Karpas-422 (cell line): ENCODE results near the gene C10orf95. TPM values are rescaled to one million over a fixed set of nuclear protein-coding genes. Genes with fewer than 3 reads are reported as not detected.

Source experiments
- DNase-seq: peaks from one replicate; pipeline ENCODE4 v3.0.0-alpha.2; 2015
- H2AFZ ChIP-seq: fragments of 200-600 bp; sonication (generic); 2 replicates; pipeline ENCODE4 v1.6.1; 2014; ENCODE audit warnings: antibody characterized with exemption, low read length, mixed read lengths
- H3K27ac ChIP-seq: fragments of 200-600 bp; sonication (generic); 2 replicates; pipeline ENCODE4 v1.5.1; 2014; ENCODE audit warnings: mild to moderate bottlenecking, low read length, moderate library complexity
- H3K27me3 ChIP-seq: fragments of 200-600 bp; sonication (generic); 2 replicates; pipeline ENCODE4 v1.6.1; 2014; ENCODE audit warnings: low read length, mixed read lengths
- H3K36me3 ChIP-seq: fragments of 200-600 bp; sonication (generic); 2 replicates; pipeline ENCODE4 v1.6.1; 2014; ENCODE audit warnings: low read length, mixed read lengths; ENCODE audit not compliant: insufficient read depth
- H3K4me1 ChIP-seq: fragments of 200-600 bp; sonication (generic); 2 replicates; pipeline ENCODE4 v1.6.1; 2014; ENCODE audit warnings: mild to moderate bottlenecking, low read length, mixed read lengths
- H3K4me2 ChIP-seq: fragments of 200-600 bp; sonication (generic); 2 replicates; pipeline ENCODE4 v1.6.1; 2014; ENCODE audit warnings: low read length, low read depth, mild to moderate bottlenecking; ENCODE audit not compliant: poor library complexity, severe bottlenecking
- H3K4me3 ChIP-seq: fragments of 200-600 bp; sonication (generic); 2 replicates; pipeline ENCODE4 v1.5.1; 2014; ENCODE audit warnings: mild to moderate bottlenecking, antibody characterized with exemption, low read length, mixed read lengths
- H3K79me2 ChIP-seq: fragments of 200-600 bp; sonication (generic); 2 replicates; pipeline ENCODE4 v1.6.1; 2014; ENCODE audit warnings: mild to moderate bottlenecking, low read length, mixed read lengths
- H3K9ac ChIP-seq: fragments of 200-600 bp; sonication (generic); 2 replicates; pipeline ENCODE4 v1.6.0; 2014; ENCODE audit warnings: low read length
- H3K9me2 ChIP-seq: fragments of 200-600 bp; sonication (generic), shearing (Covaris generic); replicated peaks from 2 replicates; pipeline ENCODE4 v1.6.0; 2014; ENCODE audit warnings: mild to moderate bottlenecking, low read length, moderate library complexity; ENCODE audit not compliant: insufficient read depth
- H3K9me3 ChIP-seq: fragments of 300-700, 200-600 bp; sonication (generic); 2 replicates; pipeline ENCODE4 v1.6.1; 2014; ENCODE audit warnings: low read length, mixed read lengths
- H4K20me1 ChIP-seq: fragments of 200-600 bp; sonication (generic); 2 replicates; pipeline ENCODE4 v1.6.1; 2014; ENCODE audit warnings: mild to moderate bottlenecking, antibody characterized with exemption, low read length, low read depth; ENCODE audit not compliant: insufficient read depth
- total RNA-seq: library from RNA; depleted of rRNA; stranded (reverse); fragments of >200 nt; shearing (Covaris generic); gene quantifications from 2 replicates; pipeline ENCODE4 v1.2.3, GENCODE V29; 2014; ENCODE audit warnings: low replicate concordance

The C10orf95 gene
- total RNA-seq, 1 experiment from 2014 or later: 0.78 TPM

DNA sequence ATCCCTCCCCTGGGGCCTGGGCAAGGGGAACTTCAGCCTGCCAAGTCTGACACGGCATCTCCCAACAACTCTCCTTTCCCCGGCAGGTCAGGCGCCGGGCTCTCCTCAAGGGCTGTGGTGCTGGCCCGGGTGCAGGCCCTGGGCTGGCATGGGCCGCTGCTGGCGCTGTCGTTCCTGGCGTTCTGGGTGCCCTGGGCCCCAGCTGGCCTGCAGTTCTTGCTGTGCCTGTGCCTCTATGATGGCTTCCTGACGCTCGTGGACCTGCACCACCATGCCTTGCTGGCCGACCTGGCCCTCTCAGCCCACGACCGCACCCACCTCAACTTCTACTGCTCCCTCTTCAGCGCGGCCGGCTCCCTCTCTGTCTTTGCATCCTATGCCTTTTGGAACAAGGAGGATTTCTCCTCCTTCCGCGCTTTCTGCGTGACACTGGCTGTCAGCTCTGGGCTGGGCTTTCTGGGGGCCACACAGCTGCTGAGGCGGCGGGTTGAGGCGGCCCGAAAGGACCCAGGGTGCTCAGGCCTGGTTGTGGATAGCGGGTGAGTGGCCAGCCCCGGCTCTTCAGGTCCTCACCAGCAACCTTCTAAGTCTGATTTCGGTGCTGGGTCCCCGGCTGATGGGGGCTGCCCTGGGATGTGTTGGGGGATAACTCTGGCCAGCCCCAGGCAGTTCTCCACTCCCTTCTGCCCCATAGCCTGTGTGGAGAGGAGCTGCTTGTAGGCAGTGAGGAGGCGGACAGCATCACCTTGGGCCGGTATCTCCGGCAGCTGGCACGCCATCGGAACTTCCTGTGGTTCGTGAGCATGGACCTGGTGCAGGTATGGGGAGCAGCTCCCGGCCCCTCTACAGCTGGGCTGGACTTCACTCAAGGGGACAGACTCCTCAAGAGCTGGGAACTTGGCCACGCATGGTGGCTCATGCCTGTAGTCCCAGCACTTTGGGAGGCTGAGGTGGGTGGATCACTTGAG, 19.5 kb upstream of the C10orf95 start:
- Histone ChIP-seq H2AFZ (no peak overlapping the region), H4K20me1 (no peaks in the 10 kb centered on the region), H3K36me3 (no peaks in the 10 kb centered on the region), H3K4me2 (no peak overlapping the region), H3K9me3 (no peaks in the 10 kb centered on the region), H3K27ac (no peak overlapping the region), H3K27me3 (no peaks in the 10 kb centered on the region), H3K79me2 (no peaks in the 10 kb centered on the region), H3K9me2 (no peaks in the 10 kb centered on the region), H3K4me3 (no peak overlapping the region), H3K9ac (no peak overlapping the region), H3K4me1 (no peaks in the 10 kb centered on the region)
- DNase-seq: no peak

DNA sequence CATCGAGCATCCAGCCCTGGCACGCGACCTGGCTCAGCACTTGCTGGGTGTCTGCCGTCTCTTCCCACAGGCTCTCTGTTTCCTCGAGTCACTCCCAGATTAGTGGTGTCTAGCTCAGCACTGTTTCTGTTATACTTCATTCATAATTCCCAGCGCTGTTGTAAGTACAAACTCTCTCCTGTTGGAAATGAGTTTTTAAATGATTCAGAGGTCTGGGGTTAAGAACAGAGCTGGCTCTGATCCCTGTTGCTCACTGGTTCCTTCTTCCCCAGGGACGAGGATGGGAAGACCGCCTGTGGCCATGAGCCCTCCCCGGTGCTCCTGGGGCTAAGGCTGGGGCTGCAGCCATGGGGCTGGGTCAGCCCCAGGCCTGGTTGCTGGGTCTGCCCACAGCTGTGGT, 17.3 kb upstream of the C10orf95 start:
- Histone ChIP-seq H3K9me3 (no peaks in the 10 kb centered on the region), H3K4me3 (no peak overlapping the region), H3K4me2 (no peak overlapping the region), H3K79me2 (no peaks in the 10 kb centered on the region), H3K27ac (no peak overlapping the region), H3K9me2 (no peaks in the 10 kb centered on the region), H3K27me3 (no peaks in the 10 kb centered on the region), H3K36me3 (no peaks in the 10 kb centered on the region), H3K9ac (no peak overlapping the region), H2AFZ (no peak overlapping the region), H4K20me1 (no peaks in the 10 kb centered on the region), H3K4me1 (no peaks in the 10 kb centered on the region)
- no peak for DNase-seq

DNA sequence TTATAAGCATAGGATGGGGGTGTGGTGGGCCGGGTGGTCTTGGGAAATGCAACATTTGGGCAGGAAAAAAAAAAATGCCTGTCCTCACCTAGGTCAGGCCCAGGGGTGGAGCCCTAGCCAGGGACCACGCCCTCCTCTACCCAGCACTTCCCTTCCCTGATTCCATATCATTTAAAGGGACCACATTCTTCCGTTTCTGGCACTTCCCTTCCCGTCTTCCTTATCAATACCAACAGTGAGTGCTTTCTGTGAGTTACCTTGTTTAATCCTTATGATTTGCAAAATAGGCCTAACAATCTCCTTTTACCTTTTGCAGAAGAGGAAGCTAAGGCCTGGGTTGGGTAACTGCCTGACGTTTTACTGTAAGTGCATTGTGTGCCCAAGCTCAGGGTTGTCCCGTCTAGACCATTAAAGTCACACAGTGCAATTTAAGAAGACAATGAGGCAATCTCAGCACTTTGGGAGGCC, 16.7 kb upstream of the C10orf95 start:
- Histone ChIP-seq H3K79me2 (no peaks in the 10 kb centered on the region), H4K20me1 (no peaks in the 10 kb centered on the region), H3K9me2 (no peaks in the 10 kb centered on the region), H3K9ac (no peak overlapping the region), H3K4me2 (no peak overlapping the region), H3K27me3 (no peaks in the 10 kb centered on the region), H3K36me3 (no peaks in the 10 kb centered on the region), H3K4me1 (no peaks in the 10 kb centered on the region), H2AFZ (no peak overlapping the region), H3K9me3 (no peaks in the 10 kb centered on the region), H3K27ac (no peak overlapping the region), H3K4me3 (no peak overlapping the region)
- no peak for DNase-seq

DNA sequence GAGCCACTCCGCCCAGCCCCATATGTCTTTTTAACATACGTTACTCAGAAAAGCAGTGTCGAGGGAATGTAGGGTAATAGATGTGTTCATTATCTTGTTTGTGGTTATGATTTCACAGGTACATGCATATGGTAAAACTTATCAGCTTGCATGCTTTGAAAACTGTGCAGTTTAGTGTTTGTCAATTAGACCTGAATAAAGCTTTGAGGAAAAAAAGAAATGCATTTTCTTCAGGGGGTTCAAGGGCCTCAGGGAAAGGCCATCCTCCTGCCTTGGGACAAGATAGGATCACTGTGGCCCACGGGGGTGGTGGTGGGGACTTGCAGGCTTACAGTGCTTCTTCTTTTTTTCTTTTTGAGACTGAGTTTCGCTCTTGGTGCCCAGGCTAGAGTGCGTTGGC, 16.0 kb upstream of the C10orf95 start:
- no peaks in the 10 kb centered on the region for H4K20me1 ChIP-seq

DNA sequence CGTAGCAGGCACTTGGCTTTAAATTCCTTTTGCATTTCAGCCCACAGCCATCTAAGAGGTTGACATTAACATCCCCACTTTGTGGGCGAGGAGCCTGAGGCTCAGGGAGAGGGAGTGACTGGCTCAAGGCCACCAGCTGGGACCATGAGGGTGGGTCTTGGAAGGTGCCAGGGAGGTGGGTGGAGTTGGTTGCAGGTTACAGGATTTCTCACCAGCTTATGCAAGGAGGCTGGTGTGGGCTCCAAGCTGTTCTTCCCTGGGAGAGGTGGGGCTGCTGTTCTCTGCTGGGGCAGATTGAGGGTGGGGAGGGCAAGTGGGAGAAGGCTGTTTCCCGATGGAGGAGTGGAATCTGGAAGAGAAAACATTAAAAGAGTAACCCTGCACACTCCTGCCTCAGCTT, 14.1 kb upstream of the C10orf95 start:
- Histone ChIP-seq H3K4me2 (no peak overlapping the region), H3K4me1 (peaks cover 16% of the 10 kb centered on the region), H4K20me1 (no peaks in the 10 kb centered on the region), H3K9me3 (no peaks in the 10 kb centered on the region), H3K9ac (no peak overlapping the region), H3K9me2 (no peaks in the 10 kb centered on the region), H3K36me3 (no peaks in the 10 kb centered on the region), H3K4me3 (no peak overlapping the region), H2AFZ (no peak overlapping the region), H3K27me3 (no peaks in the 10 kb centered on the region), H3K79me2 (no peaks in the 10 kb centered on the region), H3K27ac (no peak overlapping the region)
- DNase-seq: no peak

More for the DNA sequence above, 16.0 kb upstream of the C10orf95 start:
- no peaks in the 10 kb centered on the region for H3K9me2 ChIP-seq
- H3K4me1 ChIP-seq: peaks cover under 1% of the 10 kb centered on the region; the same call in 1 of the 2 replicates
- H3K27me3 ChIP-seq: no peaks in the 10 kb centered on the region
- H3K27ac ChIP-seq: no peak overlapping the region
- no peak overlapping the region for H2AFZ ChIP-seq
- no peaks in the 10 kb centered on the region for H3K9me3 ChIP-seq
- H3K4me3 ChIP-seq: no peak overlapping the region
- no peak overlapping the region for H3K4me2 ChIP-seq
- no peak for DNase-seq
- H3K36me3 ChIP-seq: no peaks in the 10 kb centered on the region
- no peak overlapping the region for H3K9ac ChIP-seq
- H3K79me2 ChIP-seq: no peaks in the 10 kb centered on the region

DNA sequence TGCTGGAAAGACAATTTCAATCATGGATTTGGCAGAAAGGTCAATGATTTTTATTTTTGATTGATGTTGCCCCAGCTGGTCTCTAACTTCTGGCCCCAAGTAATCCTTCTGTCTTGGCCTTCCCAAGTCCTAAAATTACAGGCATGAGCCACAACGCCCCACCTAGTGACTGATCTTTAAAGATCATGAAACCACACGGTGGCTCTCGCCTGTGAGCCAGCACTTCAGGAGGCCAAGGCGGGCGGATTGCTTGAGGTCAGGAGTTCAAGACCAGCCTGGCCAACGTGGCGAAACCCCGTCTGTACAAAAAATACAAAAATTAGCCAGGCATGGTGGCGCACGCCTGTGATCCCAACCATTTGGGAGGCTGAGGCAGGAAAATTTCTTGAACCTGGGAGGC, 12.6 kb upstream of the C10orf95 start:
- no peaks in the 10 kb centered on the region for H3K79me2 ChIP-seq
- H3K36me3 ChIP-seq: no peaks in the 10 kb centered on the region
- no peaks in the 10 kb centered on the region for H3K27me3 ChIP-seq
- H3K4me2 ChIP-seq: no peak overlapping the region
- no peaks in the 10 kb centered on the region for H3K9me2 ChIP-seq
- no peaks in the 10 kb centered on the region for H3K9me3 ChIP-seq
- H3K27ac ChIP-seq: no peak overlapping the region
- no peak overlapping the region for H3K4me3 ChIP-seq
- no peaks in the 10 kb centered on the region for H4K20me1 ChIP-seq
- H3K9ac ChIP-seq: no peak overlapping the region
- H3K4me1 ChIP-seq: peaks cover 16% of the 10 kb centered on the region
- no peak overlapping the region for H2AFZ ChIP-seq
- no peak for DNase-seq

DNA sequence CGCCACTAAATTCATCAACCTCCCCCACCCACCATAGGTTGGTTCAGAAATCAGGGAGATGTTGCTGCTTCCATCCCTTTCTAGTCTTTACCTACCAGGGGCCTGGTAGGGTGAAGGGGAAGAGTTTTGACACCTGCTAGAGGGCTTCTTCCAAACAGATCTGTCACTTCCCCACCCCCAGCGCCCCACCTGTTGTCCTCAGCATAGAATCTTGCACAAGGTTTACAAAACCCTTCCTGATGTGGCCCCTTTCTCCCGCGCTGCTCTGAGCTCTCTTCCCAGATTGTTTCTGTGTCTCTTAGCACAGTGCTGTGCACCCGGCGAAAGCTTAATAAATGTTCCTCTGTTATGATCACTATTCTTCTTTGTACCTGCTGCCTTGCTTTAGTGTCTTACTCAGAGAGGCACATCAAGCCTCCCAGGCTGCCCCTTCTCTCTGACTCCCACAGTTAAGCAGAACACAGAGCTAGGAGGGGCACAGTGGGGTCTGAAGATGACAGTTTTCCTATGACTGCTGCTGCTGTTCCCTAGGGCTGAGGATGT, 11.2 kb upstream of the C10orf95 start:
- no peaks in the 10 kb centered on the region for H3K79me2 ChIP-seq
- no peaks in the 10 kb centered on the region for H3K9me2 ChIP-seq
- no peaks in the 10 kb centered on the region for H3K36me3 ChIP-seq
- H4K20me1 ChIP-seq: no peaks in the 10 kb centered on the region
- no peak overlapping the region for H2AFZ ChIP-seq
- H3K4me2 ChIP-seq: no peak overlapping the region
- H3K9ac ChIP-seq: no peak overlapping the region
- H3K4me1 ChIP-seq: peaks cover 16% of the 10 kb centered on the region
- H3K4me3 ChIP-seq: no peak overlapping the region
- H3K27ac ChIP-seq: no peak overlapping the region
- no peaks in the 10 kb centered on the region for H3K27me3 ChIP-seq
- H3K9me3 ChIP-seq: no peaks in the 10 kb centered on the region
- DNase-seq: no peak

DNA sequence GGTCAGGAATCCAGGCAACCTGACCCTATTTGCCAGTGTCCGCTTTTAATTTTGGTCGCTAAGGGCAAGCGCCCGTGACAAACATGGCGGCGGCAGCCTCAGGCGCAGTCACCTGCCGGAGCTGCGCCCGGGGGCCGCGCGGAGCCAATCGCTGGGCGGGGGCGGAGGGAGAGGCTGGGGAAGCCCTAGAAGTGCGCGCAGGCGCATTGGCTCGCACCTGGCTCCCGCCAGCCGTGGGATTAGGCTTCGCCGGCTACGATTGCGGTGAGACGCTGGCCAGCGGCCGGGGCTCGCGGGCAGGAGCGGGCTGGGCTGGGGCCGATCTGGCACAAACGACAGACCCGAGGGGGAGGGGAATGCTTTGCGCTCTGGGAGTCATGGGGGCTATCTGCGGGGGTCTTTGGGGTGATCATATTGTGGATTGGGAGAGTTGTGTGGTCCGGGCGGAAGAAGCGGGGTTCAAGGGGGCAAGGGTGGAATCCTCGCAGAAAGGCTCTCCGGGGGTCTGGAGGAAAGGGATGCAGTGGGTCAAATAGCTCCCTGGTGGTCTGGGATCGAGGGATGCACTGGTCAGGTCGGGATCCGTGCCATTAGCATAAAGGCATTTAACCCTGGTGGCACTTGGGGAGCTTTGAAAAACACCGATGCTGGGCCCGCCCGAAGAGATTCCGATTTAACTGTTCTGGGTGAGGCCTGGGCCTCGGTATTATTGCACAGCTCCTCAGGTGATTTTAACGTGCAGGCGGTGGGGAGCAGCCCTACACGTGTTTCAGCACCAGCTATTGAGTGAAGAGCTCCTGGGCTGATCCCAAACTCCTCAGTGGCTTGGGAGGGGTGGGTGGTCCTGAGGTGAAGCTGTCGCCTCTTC, 10.1 kb upstream of the C10orf95 start:
- peak overlapping the region; percentile 76 for H3K9ac ChIP-seq
- no peaks in the 10 kb centered on the region for H3K79me2 ChIP-seq
- H3K9me3 ChIP-seq: no peaks in the 10 kb centered on the region
- peak overlapping the region; percentile 72 for H3K4me3 ChIP-seq
- H3K36me3 ChIP-seq: no peaks in the 10 kb centered on the region
- H3K9me2 ChIP-seq: no peaks in the 10 kb centered on the region
- peak; percentile 93 for DNase-seq
- H3K27ac ChIP-seq: no peak overlapping the region
- H3K4me1 ChIP-seq: peaks cover 16% of the 10 kb centered on the region
- H3K27me3 ChIP-seq: no peaks in the 10 kb centered on the region
- H4K20me1 ChIP-seq: no peaks in the 10 kb centered on the region
- H2AFZ ChIP-seq: peak overlapping the region; percentile 95; the same call in 1 of the 2 replicates
- H3K4me2 ChIP-seq: peak overlapping the region; percentile 89
